ENCODE results near the gene PHPT1. TPM values are rescaled to one million over a fixed set of nuclear protein-coding genes. Genes with fewer than 3 reads are reported as not detected.

Gene PHPT1
- total RNA-seq, 1 donor: 105 TPM

DNA sequence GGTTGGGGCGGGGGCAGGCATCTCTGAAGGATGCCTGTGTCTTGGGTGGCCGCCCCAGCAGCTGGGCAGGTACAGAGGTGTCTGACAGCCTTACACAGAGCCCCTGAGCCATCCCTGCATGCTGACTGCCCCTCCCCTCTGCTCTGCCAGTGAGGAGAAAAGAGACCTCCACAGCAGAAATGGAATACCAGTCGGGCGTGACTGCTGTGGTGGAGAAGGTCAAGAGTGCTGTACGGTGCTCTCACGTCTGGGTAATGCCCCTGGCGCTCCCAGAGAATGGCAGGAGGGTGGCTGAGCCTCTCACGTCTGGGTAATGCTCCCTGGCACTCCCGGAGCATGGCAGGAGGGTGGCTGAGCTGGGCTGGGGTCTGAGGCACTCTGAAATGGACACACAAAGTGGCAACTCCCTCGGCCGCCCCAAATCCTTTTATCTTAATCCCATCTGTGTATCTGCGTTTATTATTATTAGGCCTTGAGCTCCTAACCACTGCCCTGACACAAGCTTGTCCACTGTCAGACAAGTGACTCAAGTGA lies 43.9 kb upstream of the PHPT1 start:
- TF ChIP-seq, protein P1, sequence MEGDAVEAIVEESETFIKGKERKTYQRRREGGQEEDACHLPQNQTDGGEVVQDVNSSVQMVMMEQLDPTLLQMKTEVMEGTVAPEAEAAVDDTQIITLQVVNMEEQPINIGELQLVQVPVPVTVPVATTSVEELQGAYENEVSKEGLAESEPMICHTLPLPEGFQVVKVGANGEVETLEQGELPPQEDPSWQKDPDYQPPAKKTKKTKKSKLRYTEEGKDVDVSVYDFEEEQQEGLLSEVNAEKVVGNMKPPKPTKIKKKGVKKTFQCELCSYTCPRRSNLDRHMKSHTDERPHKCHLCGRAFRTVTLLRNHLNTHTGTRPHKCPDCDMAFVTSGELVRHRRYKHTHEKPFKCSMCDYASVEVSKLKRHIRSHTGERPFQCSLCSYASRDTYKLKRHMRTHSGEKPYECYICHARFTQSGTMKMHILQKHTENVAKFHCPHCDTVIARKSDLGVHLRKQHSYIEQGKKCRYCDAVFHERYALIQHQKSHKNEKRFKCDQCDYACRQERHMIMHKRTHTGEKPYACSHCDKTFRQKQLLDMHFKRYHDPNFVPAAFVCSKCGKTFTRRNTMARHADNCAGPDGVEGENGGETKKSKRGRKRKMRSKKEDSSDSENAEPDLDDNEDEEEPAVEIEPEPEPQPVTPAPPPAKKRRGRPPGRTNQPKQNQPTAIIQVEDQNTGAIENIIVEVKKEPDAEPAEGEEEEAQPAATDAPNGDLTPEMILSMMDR (IDR thresholded peaks at IDR 0.05; ENCODE audit: insufficient read depth, low read depth, low read length): no peak
- DNase-seq (ENCODE audit: low read depth): no peak
- no peak overlapping the region for H3K4me3 ChIP-seq (ENCODE audit: low read depth, low read length)

DNA sequence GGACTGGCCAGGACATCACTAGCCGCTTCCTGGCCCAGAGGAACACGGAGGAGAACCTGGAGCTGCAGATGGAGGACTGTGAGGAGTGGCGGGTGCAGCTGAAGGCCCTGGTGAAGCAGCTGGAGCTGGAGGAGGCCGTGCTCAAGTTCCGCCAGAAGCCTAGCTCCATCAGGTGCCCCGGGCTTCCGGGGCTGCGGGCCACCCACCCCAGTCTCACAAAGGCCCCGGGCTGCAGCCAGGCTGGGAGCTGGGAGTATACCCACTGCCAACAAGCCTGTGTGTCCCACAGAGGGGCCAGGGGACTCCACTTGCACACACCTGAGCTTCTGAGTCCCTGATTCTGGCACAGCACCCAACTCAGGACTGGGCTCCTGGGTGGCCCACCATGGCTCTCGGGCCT lies 43.1 kb upstream of the PHPT1 start:
- H3K4me3 ChIP-seq (ENCODE audit: low read depth, low read length): no peak overlapping the region
- TF ChIP-seq, protein P1 (IDR thresholded peaks at IDR 0.05; ENCODE audit: insufficient read depth, low read depth, low read length): no peak
- DNase-seq (ENCODE audit: low read depth): no peak

DNA sequence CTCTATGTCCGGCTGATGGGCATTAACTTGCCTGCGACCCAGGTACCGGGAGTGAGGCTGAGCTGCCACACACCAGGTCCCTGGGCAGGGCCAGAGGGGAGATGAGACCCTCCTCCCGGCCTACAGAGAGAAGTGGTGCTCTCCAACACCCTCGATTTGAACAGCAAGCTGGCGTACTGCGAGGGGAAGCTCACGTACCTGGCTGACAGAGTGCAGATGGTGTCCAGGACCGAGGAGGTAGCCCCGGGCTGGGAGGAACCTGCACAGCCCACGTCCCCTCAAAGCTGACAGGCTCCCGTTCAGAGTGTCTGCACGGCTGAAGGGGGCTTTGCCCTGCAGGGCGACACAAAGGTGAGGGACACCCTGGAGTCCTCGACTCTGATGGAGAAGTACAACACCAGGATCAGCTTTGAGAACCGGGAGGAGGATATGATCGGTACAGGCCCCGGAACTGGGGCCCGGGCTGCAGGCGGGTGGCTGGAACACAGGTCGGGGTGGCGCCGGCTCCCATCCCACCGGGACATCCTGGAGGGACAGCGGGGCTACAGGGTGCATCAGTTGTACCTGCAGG lies 42.5 kb upstream of the PHPT1 start:
- DNase-seq (ENCODE audit: low read depth): no peak
- H3K4me3 ChIP-seq (ENCODE audit: low read depth, low read length): peak overlapping the region; percentile 84
- TF ChIP-seq, protein P1 (IDR thresholded peaks at IDR 0.05; ENCODE audit: insufficient read depth, low read depth, low read length): no peak

DNA sequence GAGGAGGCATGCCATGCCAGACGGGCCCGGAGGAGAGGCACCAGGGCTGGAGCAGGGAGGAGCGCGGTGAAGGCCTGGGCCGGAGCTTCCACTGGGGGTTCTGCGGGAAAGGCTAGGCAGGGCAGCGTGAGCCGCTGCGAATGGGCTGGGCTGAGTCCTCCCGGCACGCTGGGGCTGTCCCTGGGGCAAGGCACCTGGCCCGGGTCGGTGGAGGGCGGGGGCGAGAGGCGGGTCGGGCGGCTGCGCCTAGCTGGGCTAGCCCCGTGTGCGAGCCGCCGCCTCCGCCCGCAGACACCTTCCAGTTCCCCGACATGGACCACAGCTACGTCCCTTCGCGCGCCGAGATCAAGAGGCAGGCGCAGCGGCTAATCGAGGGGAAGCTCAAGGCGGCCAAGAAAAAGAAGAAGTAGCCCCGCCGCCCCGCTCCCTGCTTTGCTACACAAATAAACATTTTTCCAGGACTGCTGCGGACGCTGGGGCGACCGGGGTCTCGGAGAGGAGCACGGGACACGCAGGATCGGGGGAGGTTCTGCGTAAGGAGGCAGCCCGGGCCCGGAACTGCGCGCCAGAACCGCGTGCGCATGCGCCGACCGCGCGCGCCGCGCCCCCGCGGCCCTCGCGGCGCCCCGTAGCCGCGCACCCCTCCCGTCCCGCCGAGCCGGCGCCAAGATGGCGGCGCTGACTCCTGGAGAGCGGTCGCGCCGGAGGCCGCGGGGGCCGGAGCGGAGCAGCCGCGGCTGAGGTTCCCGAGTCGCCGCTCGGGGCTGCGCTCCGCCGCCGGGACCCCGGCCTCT lies 41.7 kb upstream of the PHPT1 start, which contains the start of gene RABL6:
RABL6 (plus strand) TSS at position 668 of the 794 bp plus-strand sequence. CDS start 249 bp downstream, outside the sequence.
- DNase-seq (ENCODE audit: low read depth): peak; percentile 73
- TF ChIP-seq, protein P1 (IDR thresholded peaks at IDR 0.05; ENCODE audit: insufficient read depth, low read depth, low read length): no peak
- peak within 1 kb of the TSS; percentile 84 for H3K4me3 ChIP-seq (ENCODE audit: low read depth, low read length)

DNA sequence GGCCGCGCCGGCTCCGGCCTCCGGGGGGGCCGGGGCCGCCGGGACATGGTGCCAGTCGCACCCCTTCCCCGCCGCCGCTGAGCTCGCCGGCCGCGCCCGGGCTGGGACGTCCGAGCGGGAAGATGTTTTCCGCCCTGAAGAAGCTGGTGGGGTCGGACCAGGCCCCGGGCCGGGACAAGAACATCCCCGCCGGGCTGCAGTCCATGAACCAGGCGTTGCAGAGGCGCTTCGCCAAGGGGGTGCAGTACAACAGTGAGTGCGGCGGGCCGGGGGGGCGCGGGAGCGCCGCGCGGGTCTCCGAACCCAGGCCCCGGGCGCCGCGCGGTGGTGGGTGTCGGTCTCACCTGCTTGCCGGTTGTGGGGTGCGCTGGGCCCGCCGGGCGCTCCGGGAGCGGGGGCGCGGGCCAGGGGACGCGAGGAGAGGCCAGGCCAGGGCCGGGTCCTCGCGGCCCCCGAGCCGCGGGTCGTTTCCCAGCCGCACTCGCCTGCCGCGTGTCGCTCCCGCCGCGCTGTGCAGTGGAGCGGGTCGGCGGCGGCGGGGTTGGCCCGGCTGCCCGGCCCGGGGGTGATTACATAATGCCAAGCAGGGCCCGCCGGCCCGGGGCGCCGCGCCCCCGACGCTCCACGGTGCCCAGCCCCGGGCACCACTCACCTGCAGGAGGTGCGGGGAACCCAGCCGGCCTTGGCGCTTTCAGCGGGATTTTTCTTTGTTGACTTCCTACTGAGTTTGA lies 41.0 kb upstream of the PHPT1 start:
- TF ChIP-seq, protein P1 (IDR thresholded peaks at IDR 0.05; ENCODE audit: insufficient read depth, low read depth, low read length): no peak
- DNase-seq (ENCODE audit: low read depth): no peak
- H3K4me3 ChIP-seq (ENCODE audit: low read depth, low read length): peak overlapping the region; percentile 84

DNA sequence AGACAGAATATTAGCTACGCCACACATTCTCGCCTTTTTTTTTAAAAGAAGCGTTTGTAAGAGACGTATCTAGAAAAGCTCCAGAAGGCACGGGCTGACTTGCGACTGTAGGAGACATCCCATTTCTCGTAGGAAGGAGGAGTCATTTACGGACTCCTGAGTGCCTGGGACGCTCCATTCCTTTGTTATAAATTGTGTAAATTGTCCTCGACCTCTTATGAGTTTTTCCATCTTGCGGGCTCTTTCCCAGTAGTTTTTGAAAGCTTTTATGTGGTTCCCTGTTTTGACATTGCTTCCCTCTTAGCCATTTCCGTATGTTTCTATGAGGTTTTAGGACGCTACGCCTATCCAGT lies 40.4 kb upstream of the PHPT1 start:
- TF ChIP-seq, protein P1 (IDR thresholded peaks at IDR 0.05; ENCODE audit: insufficient read depth, low read depth, low read length): no peak
- H3K4me3 ChIP-seq (ENCODE audit: low read depth, low read length): peak overlapping the region; percentile 84
- peak; percentile 61 for DNase-seq (ENCODE audit: low read depth)
